A673 (cell line): Measurements from ENCODE around the gene PIGU.

Experiments
- EZH2 ChIP-seq: fragments of 200-600 bp; sonication (generic); IDR thresholded peaks from 2 replicates; pipeline ENCODE4 v1.6.1; 2017; ENCODE audit warnings: borderline replicate concordance, low read depth, mild to moderate bottlenecking, mixed read lengths, antibody characterized with exemption, low read length; ENCODE audit not compliant: poor library complexity, severe bottlenecking
- TF ChIP-seq, protein P1 (sequence below): fragments of 300-800, 200-600 bp; sonication (generic); conservative IDR thresholded peaks from 2 replicates; pipeline ENCODE4 v1.5.1; 2017; ENCODE audit warnings: low read depth, mild to moderate bottlenecking, antibody characterized with exemption, low read length, moderate library complexity, mixed read lengths

DNA sequence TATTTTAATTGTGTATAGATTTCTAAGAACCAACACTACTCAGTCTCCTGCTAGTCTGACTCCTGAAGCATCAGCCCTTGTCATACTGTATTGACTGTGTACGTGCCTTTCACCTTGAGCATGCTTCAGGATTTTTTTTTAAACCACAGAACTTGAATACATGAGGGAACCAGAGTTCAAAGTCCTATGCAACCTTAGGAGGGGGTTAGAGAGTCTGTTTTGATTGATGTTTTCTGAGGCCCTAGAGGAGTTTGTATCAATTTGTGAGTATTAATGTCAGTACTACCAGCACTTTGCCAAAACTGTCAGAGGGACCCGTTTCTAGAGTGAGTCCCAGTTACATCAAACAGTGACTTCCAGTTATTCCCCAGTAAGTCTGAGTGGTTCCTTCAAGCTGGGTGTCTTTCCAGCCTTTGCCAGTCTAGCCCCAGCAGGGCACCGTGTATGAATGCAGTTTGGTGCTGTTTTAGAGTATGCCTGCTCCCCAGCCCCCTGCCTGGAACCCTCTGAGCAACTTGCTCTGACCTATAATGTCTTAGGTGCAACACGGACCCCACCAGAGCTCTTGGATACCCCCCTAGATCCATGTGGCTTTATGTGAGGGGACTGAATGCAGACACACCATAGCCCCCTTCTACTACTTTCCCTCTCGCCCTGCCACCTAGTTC lies 35.8 kb upstream of the PIGU start:
- TF ChIP-seq, protein P1, sequence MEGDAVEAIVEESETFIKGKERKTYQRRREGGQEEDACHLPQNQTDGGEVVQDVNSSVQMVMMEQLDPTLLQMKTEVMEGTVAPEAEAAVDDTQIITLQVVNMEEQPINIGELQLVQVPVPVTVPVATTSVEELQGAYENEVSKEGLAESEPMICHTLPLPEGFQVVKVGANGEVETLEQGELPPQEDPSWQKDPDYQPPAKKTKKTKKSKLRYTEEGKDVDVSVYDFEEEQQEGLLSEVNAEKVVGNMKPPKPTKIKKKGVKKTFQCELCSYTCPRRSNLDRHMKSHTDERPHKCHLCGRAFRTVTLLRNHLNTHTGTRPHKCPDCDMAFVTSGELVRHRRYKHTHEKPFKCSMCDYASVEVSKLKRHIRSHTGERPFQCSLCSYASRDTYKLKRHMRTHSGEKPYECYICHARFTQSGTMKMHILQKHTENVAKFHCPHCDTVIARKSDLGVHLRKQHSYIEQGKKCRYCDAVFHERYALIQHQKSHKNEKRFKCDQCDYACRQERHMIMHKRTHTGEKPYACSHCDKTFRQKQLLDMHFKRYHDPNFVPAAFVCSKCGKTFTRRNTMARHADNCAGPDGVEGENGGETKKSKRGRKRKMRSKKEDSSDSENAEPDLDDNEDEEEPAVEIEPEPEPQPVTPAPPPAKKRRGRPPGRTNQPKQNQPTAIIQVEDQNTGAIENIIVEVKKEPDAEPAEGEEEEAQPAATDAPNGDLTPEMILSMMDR: no peak
- no peak for TF ChIP-seq EZH2
